Activated CD4-positive, CD25-positive, alpha-beta regulatory T cell treated with anti-CD3 and anti-CD28 coated beads, Interleukin-2, amount 50 U/mL, for 72 hours (primary cell): ENCODE results near the gene GOLGA5.
"Not testable (repeated sequence)": the region's sequence is repeated elsewhere in the genome, so short reads cannot be mapped to it uniquely, and the experiment has no call there.

Source experiments
- DNase-seq: peaks from one replicate; pipeline ENCODE4 v3.0.0; 2021

GOLGA5 gene

DNA sequence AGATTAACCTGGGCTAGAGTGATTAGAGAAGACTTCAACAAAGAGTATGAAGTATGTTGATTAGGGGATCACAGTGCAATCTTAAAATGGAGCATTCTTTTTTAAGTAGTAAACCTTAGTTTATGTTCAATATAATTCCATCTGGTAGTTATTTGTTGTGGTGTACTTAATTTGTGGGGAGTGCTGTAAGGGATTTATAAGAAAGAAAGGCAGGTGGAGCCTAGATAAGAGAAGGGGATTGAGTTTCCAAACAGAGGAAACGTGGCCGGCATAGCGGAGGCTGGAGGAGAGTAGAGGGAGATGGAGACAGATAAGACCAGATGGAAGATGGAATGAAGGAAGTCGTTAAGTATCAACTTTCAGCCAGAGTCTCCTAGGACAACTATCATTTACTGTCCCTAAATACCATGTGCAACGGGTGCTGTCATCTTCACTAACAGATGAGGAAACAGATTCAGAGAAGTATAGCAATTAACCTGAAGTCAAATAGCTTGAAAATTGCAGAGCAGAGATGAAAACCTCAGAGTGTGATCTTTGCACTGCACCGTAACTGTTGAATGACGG is 38.1 kb downstream of the GOLGA5 start:
- no peak for DNase-seq

GRCh38 chr14:92841930-92842329 is 47.8 kb downstream of the GOLGA5 start:
- no peak for DNase-seq

GRCh38 chr14:92844204-92844603 is 50.1 kb downstream of the GOLGA5 start:
- peak; percentile 40 for DNase-seq

- no peak for DNase-seq
These were observed 52.2 kb downstream of the GOLGA5 start for GRCh38 chr14:92846162-92846897.

GRCh38 chr14:92847278-92847677 is 53.2 kb downstream of the GOLGA5 start:
- no peak for DNase-seq

DNA sequence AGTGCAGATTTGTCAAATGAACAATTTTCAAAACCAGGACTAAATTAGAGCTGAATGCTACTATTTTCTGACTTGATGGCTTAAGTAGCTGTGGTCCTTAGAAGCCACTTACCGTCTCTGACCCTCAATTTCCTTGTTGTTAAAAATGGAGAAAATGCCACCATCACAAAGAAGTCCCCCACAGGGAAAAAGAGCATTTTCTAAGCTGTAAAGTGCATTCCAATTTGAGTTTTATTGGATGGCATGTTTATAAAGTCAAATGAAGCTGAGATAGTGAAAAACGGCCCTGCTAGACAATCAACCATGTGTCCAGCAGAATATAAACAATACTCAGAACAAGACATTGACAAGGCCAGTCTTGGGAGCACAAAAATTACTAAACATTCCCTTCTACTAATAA is 53.6 kb downstream of the GOLGA5 start:
- no peak for DNase-seq

- DNase-seq = no peak
These were observed 54.8 kb downstream of the GOLGA5 start for GRCh38 chr14:92848887-92849286.

GRCh38 chr14:92850492-92850891 is 56.4 kb downstream of the GOLGA5 start:
- DNase-seq = no peak

GRCh38 chr14:92853136-92853535 is 59.0 kb downstream of the GOLGA5 start:
- not testable (repeated sequence) for DNase-seq

GRCh38 chr14:92860049-92860840 is 66.1 kb downstream of the GOLGA5 start:
- DNase-seq = no peak

DNA sequence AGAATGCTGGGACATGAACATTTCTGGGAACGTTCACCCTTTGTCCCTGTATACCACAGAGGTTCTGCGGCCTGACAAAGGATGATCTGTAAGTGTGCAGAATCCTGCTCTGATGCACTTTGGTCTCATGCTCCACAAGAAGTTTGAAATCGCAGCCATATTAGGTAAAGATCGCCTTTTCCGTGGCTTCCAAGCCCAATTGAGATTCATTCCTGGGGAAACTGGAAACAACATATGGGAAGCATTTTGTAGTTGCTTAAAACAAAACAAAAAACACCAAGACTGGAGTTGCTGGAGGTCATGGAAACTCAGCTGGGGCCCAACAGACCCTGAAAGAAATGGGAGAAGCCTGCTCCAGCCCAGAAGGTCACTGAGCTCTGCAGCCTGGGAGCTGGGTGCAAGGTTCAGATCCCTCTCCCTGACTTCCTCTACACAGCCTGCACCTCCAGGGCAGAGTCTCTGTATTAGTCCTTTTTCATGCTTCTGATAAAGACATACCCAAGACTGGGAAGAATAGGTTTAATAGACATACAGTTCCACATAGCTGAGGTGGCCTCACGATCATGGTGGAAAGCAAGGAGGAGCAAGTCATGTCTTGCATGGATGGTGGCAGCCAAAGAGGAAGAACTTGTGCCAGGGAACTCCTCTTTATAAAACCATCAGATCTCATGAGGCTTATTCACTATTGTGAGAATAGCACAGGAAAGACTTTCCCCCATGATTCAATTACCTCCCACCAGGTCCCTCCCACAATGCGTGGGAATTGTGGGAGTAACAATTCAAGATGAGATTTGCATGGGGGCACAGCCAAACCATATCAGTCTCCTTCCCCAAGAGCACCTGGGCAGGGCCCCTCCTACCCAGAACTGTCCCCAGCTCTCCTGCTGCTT is 68.0 kb downstream of the GOLGA5 start:
- DNase-seq = no peak

- DNase-seq = no peak
These were observed 69.4 kb downstream of the GOLGA5 start for GRCh38 chr14:92863286-92864080.

GRCh38 chr14:92865674-92866073 is 71.6 kb downstream of the GOLGA5 start:
- DNase-seq = no peak

DNA sequence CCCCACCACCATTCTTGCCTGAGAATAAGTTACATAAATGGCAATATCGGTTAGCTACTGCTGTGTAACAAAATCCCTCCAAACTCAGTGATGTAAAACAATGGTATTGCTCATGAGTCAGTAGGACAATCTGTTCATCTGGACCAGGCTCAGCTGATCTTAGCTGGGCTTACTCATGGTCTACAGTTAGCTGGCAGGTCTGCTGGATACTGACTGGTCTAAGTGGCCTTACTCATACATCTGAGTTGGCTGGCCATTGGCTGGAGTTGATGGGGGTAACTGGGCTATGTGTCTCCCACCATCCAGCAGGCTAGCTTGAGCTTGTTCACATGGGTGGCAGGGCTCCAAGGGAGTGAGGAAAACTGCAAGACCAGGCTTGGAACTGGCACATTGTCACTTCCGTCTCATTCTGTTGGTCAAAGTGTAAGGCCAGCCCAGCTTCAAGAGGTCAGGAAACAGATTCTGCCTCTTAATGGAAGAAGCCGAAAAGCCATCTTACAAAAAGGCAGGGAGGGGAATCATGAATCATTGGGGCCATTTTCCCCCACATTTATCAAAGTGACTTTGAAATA is 72.2 kb downstream of the GOLGA5 start:
- DNase-seq = no peak

- DNase-seq = no peak
These were observed 73.1 kb downstream of the GOLGA5 start for GRCh38 chr14:92866901-92867865.

DNA sequence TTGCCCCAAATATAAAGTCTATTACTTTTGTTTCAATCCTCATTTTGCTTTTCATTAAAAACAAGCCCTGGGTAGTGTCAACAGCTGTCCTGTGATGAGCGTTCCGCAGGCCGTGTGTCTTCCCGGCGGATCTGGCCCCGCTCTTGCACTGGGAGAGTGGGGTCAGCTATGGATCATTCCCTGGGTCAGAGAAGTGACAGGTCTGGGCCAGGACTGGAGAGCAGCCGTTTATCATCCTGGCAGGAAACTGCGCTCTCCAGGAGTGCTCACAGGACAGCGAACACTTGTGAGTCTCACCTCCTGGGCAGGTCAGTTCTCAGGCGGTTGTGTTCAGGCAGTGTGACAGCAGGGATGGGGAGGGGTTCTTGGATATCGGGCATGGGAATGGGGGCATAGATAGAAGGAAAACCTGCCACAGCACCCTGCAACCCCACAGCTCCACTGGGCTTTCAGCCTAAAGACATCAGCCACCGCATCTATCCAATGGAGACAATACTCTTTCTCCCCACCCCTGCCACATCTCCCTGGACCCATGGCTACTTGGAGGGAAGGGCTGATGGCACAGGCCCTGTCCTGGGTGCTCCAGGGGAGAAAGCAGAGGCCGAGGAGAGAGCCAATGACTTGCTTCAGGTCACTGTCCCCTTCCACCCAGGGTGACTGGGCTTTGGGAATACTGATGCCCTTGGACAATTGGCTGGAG is 81.0 kb downstream of the GOLGA5 start:
- no peak for DNase-seq

DNA sequence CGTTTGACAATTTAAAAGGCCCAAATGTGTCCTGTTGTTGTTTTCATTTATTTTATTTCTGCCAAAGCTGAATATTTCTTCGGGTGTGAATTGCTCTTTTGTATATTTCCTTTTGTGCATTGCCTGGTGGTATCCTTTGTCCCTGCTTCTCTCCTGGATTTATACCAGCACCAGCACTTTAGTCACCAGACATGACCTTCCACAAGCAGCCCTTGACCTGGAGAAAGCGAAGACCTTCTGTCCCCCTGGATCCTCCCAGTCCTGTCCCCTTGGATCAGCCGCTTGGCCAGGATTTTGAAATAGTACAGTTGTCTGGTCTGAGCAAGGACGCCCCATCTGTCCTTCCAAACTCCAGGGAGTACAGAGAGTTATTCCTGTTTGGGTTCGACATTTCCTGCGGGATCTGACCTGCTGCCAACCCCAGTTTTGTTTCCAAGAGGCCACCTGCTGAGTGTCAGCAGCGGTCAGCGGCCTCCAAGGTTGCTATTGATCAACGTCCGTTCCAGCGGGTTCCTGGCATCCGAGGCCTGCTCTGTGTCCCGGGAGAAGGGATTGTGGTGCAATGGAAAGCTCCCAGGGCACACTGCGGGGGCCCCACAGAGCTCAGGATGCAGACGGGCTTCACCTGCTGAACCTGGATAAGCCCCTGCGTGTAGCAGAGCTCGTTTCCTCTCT is 83.8 kb downstream of the GOLGA5 start:
- no peak for DNase-seq

- no peak for DNase-seq
These were observed 86.2 kb downstream of the GOLGA5 start for GRCh38 chr14:92880351-92880750.

DNA sequence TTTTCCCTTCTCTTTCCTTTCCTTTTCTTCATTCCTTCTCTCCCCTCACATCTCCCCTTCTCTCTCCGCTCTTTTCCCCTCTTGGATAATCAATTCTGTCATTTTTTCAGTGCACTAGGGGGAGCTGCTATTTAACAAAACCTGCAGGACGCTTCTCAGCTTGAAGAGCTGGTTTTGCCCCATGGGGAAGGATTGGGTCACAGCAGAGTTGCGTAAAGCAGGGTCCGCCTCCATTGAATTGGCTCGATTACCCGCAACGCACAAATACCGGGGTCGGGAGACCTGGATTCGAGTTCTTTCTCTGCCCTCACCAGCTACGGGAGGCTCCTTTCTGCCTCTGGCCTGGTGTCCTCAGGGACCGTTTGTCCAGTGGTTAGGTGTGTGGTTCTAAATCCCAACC is 86.7 kb downstream of the GOLGA5 start:
- no peak for DNase-seq
